Aorta (tissue), 5 donors: ENCODE data around the gene GGACT. TPM values are rescaled to one million over a fixed set of nuclear protein-coding genes. Genes with fewer than 3 reads are reported as not detected.
A peak's percentile ranks its signal among the peaks of the same experiment; 100 is the strongest.

Experiments
- ATAC-seq: fragments of 200-7000 bp; cut with Tn5 transposase; one replicate; pipeline ENCODE4 v1.9.1; 2022; ENCODE audit warnings: moderate library complexity; ENCODE audit not compliant: low FRiP score
- DNase-seq, 2 donors: peaks; one replicate each; pipeline ENCODE4 v3.0.0-alpha.2; 2020
- H3K27ac ChIP-seq, 2 donors: one replicate each; pipeline ENCODE4 v1.5.1; 2013; ENCODE audit warnings: low read length in 2 of 2, mild to moderate bottlenecking in 2 of 2, moderate library complexity in 2 of 2, control low read depth in 1 of 2, inconsistent platforms in 1 of 2, low read depth in 1 of 2
- H3K27me3 ChIP-seq, 2 donors: one replicate each; pipeline ENCODE4 v1.6.1; 2013; ENCODE audit warnings: control low read depth in 1 of 2, low read length in 1 of 2, mild to moderate bottlenecking in 1 of 2, moderate library complexity in 1 of 2; ENCODE audit not compliant: insufficient read depth in 2 of 2, control insufficient read depth in 1 of 2
- H3K36me3 ChIP-seq, 2 donors: one replicate each; pipeline ENCODE4 v1.6.1; 2013; ENCODE audit warnings: control low read depth in 1 of 2, low read length in 1 of 2, mild to moderate bottlenecking in 1 of 2; ENCODE audit not compliant: insufficient read depth in 2 of 2, control insufficient read depth in 1 of 2
- H3K4me1 ChIP-seq, 2 donors: one replicate each; pipeline ENCODE4 v1.6.1; 2013; ENCODE audit warnings: low read length in 2 of 2, control low read depth in 1 of 2, mild to moderate bottlenecking in 1 of 2, moderate library complexity in 1 of 2; ENCODE audit not compliant: insufficient read depth in 2 of 2, control insufficient read depth in 1 of 2
- H3K4me3 ChIP-seq, 2 donors: one replicate each; pipeline ENCODE4 v1.5.1; 2013; ENCODE audit warnings: low read length in 2 of 2, control low read depth in 1 of 2, mild to moderate bottlenecking in 1 of 2
- H3K9me3 ChIP-seq: one replicate; pipeline ENCODE4 v1.6.1; 2013; ENCODE audit warnings: mild to moderate bottlenecking, low read length; ENCODE audit not compliant: control insufficient read depth
- WGBS, 2 donors: extraction: QIAGEN DNeasy Blood & Tissue Kit; methylation state at CpG; one replicate each; pipeline ENCODE4 v1.1.7; 2013; 5-methylcytosine and 5-hydroxymethylcytosine counted together
- intact Hi-C, 2 donors: fragments of 100-400 bp; cut with DNase I; formaldehyde crosslinking; loops; one replicate each; pipeline versions ENCODE4 v1.14.2 to v1.15.0; 2022
- polyA plus RNA-seq, 2 donors: library from polyadenylated mRNA; stranded (reverse); fragments of 200-250 nt; gene quantifications; one replicate each; pipeline ENCODE4 v1.2.3, GENCODE V29; 2013
- total RNA-seq, 2 donors: library from RNA; stranded (reverse); fragmentation: NEBNext Ultra II Directional; extraction: Animal tissue kit (Norgen Biotek cat#: 25700); gene quantifications; one replicate each; pipeline ENCODE4 v1.2.1, GENCODE V29; 2021
- donor health status: healthy with polysubstance abuse.
- donor health status: Bipolar disorder and iron deficiency.
- donor health status: DM: no; HTN: no; CAD: no.
- donor health status: DM: no; HTN: no; CAD: no.
- donor health status: DM: yes; HTN: yes; CAD: no.

GGACT gene
- total and polyA plus RNA-seq, 4 donors: 0.75 to 5.3 (median 2.8) TPM

DNA sequence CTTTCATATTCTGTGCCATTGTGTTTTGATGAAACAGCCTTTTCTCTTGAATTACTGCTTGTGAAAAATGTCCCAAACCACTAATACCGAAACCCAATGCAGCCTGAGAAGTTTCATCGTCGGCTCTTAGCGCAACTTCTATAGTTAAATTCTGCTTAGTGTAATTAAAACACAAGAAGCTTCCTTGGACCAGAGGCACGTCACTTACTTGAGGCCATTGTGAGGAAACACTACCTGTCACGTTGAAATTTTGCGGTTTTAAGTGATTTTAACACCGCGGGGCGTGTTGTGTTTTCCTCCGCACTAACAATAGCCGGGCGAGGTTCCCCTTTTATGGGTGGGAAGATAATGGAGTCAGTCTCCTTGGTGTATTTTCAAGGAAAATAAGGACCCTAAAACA lies 70.9 kb downstream of the GGACT start:
- intact Hi-C loops: loop anchor here in 1 of 2 donors (10.0 kb wide), 1 partner anchor 603 kb away; no protein-coding TSS in a partner anchor
- ATAC-seq (no peak), DNase-seq (no peak)
- H3K4me1 ChIP-seq: no peaks in the 10 kb centered on the region
- no peaks in the 10 kb centered on the region for H3K36me3 ChIP-seq
- H3K9me3 ChIP-seq: no peaks in the 10 kb centered on the region
- 86 to 91% methylated on average over 13 of the region's 13 CpGs for WGBS, 2 donors
- H3K27me3 ChIP-seq: no peaks in the 10 kb centered on the region
- no peak overlapping the region for H3K27ac ChIP-seq
- no peak overlapping the region for H3K4me3 ChIP-seq

DNA sequence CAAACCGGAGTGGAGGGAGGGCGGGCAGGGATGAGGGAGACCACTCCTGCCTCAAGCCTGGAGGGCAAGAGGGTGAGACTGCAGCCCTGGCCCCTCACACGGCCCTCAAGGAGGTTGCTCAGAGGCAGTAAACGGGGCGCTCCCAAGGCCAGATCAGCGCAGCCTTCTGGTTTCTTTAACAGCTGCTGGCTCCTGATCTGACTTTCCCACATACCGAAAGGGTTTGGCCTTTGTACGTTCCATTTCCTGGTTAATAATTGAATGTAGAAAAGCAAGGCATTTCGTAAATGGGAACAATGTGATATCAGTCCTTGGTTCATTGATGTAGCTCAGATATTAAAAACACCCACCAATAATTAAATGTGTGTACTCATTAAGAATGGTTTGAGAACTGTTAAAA lies 71.5 kb downstream of the GGACT start:
- H3K4me3 ChIP-seq: no peak overlapping the region
- H3K4me1 ChIP-seq: no peaks in the 10 kb centered on the region
- 89 to 92% methylated on average over 9 of the region's 9 CpGs for WGBS, 2 donors
- ATAC-seq (no peak), DNase-seq (no peak)
- intact Hi-C loops: loop anchor here in 1 of 2 donors (10.0 kb wide), 1 partner anchor 602 kb away; no protein-coding TSS in a partner anchor
- H3K9me3 ChIP-seq: no peaks in the 10 kb centered on the region
- no peaks in the 10 kb centered on the region for H3K27me3 ChIP-seq
- no peaks in the 10 kb centered on the region for H3K36me3 ChIP-seq
- H3K27ac ChIP-seq: no peak overlapping the region

DNA sequence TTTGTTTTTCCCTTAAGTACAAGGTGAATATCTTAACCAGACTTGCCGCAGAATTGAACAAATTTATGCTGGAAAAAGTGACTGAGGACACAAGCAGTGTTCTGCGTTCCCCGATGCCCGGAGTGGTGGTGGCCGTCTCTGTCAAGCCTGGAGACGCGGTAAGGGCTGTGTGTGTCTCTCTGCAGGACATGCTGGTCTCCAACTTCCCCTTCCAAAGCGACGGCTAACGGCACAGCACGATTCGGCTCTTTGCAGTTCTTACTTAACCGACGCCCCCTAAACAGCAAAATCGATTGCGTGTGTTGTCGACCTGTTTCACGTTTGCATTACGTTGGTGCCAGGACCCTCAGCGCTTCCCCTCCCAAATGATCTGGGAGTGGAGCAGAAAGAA lies 73.2 kb downstream of the GGACT start:
- DNase-seq: no peak
- 78 to 80% methylated on average over 20 of the region's 20 CpGs for WGBS, 2 donors
- Histone ChIP-seq H3K27ac (no peak overlapping the region), H3K27me3 (no peaks in the 10 kb centered on the region), H3K4me1 (no peaks in the 10 kb centered on the region), H3K9me3 (no peaks in the 10 kb centered on the region), H3K36me3 (no peaks in the 10 kb centered on the region), H3K4me3 (no peak overlapping the region)
- intact Hi-C loops: loop anchor here (2.0 to 10.0 kb wide), 4 partner anchors 599 to 861 kb away; no protein-coding TSS in a partner anchor
- no peak for ATAC-seq

DNA sequence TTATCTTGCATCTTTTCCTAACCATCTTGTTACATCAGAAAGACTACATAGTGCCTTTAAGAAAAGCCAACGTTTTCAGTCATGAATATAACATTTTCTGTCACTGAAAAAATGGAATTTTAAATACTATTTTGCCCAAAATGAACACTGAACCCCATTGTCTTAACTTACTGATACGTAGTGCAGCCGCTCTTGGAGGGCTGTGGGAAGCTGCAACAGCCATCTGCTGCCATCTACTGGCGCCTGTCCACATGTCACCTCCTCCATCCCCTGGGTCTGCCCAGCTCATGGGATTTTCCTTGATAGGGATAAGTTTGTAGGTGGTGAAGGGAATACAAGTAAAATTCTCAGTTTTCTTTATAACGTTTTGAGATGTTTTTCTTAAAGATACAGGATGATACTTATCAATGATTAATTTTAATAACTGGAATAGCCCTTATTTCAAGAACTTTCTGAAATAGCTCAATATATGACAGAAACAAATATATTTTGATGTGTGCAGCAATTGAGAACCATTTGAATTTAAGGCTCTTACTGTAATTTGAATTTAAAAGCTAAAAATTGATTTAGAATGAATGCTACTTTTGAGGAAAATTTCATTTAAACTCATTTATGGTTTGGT lies 73.7 kb downstream of the GGACT start:
- no peak overlapping the region for H3K27ac ChIP-seq

DNA sequence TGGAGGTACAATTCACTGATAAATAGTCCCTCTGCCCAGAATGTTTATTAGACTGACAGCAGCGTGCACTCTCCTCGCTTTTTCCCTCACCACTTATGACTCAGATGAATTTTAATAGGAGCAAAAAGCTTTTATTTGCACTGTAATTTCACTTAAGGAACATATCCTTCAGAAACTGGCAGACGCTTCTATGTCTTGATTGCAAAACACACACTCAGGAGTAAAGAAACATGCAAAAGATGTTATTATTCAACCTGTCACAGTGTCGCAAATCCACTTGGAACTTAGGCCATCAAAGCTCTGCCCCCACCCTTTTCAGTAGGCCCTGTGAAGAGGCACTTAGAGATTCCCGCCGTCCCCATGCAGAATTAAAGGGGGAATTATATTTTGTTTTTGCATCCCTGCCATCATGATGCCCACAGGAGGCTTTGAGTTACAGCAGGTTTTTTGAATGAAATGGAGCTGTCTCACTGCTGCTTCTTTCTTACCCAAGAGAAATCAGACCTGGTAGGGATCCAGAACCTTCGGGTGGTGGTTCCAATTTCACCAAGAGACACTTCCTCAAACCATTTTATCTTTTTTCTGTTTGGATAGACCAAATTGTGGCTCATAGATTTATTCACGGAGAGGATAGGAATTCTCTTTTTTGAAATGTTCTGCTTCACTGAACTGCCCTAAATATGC lies 74.5 kb downstream of the GGACT start:
- ATAC-seq (peak; percentile 34), DNase-seq (no peak)
- no peak overlapping the region for H3K4me3 ChIP-seq
- WGBS, 2 donors: 79 to 81% methylated on average over 8 of the region's 8 CpGs
- no peaks in the 10 kb centered on the region for H3K27me3 ChIP-seq
- intact Hi-C loops: loop anchor here (2.0 to 10.0 kb wide), 4 partner anchors 597 to 859 kb away; no protein-coding TSS in a partner anchor
- H3K4me1 ChIP-seq: no peaks in the 10 kb centered on the region
- no peaks in the 10 kb centered on the region for H3K9me3 ChIP-seq
- H3K36me3 ChIP-seq: no peaks in the 10 kb centered on the region
- no peak overlapping the region for H3K27ac ChIP-seq

More for the DNA sequence above, 73.7 kb downstream of the GGACT start:
- DNase-seq (peak; percentile 81 to 91), ATAC-seq (peak; percentile 94)
- H3K9me3 ChIP-seq: no peaks in the 10 kb centered on the region
- intact Hi-C loops: loop anchor here (2.0 to 10.0 kb wide), 4 partner anchors 598 to 860 kb away; no protein-coding TSS in a partner anchor
- 2% methylated on average over 5 of the region's 5 CpGs for WGBS, 2 donors
- no peak overlapping the region for H3K4me3 ChIP-seq
- H3K27me3 ChIP-seq: no peaks in the 10 kb centered on the region
- H3K4me1 ChIP-seq: no peaks in the 10 kb centered on the region
- H3K36me3 ChIP-seq: no peaks in the 10 kb centered on the region

DNA sequence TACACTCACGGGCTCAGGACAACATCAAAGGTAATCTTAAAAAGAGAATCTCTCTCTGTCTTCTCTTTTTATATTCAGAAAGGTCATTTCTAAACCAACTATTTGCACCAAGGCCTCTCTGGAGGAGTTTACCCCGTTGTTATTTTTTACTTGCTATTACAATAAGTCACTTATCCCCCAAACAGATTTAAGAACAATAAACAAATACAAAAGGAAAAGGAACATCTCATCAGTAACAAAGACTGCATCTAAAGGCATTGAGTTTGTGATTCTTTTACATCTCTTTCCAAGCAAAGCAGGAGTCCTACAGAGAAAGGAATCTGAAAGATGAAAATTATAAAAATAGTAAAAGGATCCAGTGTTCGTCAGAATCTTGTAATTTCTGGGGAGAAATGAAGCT lies 75.4 kb downstream of the GGACT start:
- Histone ChIP-seq H3K27me3 (no peaks in the 10 kb centered on the region), H3K4me3 (no peak overlapping the region), H3K36me3 (no peaks in the 10 kb centered on the region), H3K9me3 (no peaks in the 10 kb centered on the region), H3K27ac (no peak overlapping the region), H3K4me1 (no peaks in the 10 kb centered on the region)
- DNase-seq (no peak), ATAC-seq (no peak)
- 83 to 88% methylated on average over 3 of the region's 3 CpGs for WGBS, 2 donors
- intact Hi-C loops: loop anchor here in 1 of 2 donors (10.0 kb wide), 1 partner anchor 598 kb away; no protein-coding TSS in a partner anchor

DNA sequence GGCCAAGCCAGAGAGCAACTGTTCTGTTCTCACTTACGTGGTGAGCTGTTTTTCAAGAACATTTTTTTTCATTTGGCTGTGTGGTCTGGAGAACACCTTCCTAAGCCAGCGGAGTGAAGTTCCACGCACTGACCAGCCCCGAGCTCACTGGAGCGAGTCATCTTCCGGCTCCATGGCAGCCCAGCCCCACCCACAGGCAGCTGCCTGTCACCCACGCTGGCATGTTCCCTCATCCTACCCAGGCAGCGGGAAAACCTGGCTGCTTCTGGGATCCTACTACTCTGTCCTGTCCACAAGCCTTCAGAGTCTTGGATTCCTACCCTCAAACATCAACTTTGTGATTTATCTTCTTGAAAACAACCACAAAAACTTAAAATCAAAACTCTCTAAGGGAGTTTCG lies 76.2 kb downstream of the GGACT start:
- Histone ChIP-seq H3K27ac (no peak overlapping the region), H3K9me3 (no peaks in the 10 kb centered on the region), H3K27me3 (no peaks in the 10 kb centered on the region), H3K4me1 (no peaks in the 10 kb centered on the region), H3K36me3 (no peaks in the 10 kb centered on the region), H3K4me3 (no peak overlapping the region)
- WGBS, 2 donors: 94 to 96% methylated on average over 9 of the region's 9 CpGs
- DNase-seq (no peak), ATAC-seq (no peak)
- intact Hi-C loops: loop anchor here in 1 of 2 donors (10.0 kb wide), 1 partner anchor 598 kb away; no protein-coding TSS in a partner anchor

DNA sequence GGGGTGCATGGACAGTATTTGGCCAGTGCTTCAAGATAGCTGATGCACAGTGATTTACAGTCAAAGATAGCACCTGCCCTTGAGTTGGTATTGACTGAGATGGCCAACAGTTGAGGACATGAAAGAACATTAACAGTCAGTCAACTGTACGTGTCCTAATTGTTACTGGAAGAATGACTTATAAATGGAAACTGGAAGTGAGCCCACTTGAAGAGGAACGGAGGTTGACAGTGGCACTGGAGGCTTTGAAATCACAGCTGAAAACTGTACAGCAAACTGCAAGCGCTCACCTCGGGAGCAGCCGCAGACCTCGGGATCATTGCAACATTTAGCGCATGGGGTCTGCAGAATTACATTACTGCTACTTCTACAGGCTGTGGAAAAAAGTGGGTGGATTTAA lies 77.1 kb downstream of the GGACT start:
- DNase-seq (no peak), ATAC-seq (no peak)
- H3K27me3 ChIP-seq: no peaks in the 10 kb centered on the region
- H3K36me3 ChIP-seq: no peaks in the 10 kb centered on the region
- H3K4me1 ChIP-seq: no peaks in the 10 kb centered on the region
- H3K27ac ChIP-seq: no peak overlapping the region
- intact Hi-C loops: loop anchor here in 1 of 2 donors (10.0 kb wide), 1 partner anchor 597 kb away; no protein-coding TSS in a partner anchor
- H3K9me3 ChIP-seq: no peaks in the 10 kb centered on the region
- H3K4me3 ChIP-seq: no peak overlapping the region
- 86 to 89% methylated on average over 7 of the region's 7 CpGs for WGBS, 2 donors
